HG03025 (cell line): ENCODE data around the gene PRKN.
"Not testable (repeated sequence)": the region's sequence is repeated elsewhere in the genome, so short reads cannot be mapped to it uniquely, and the experiment has no call there.

ENCODE experiments used
- ATAC-seq: cut with Tn5 transposase; IDR thresholded peaks from one replicate; pipeline ENCODE4 v1.9.1; 2021; ENCODE audit warnings: mild to moderate bottlenecking, moderate library complexity; ENCODE audit not compliant: unreplicated experiment, low FRiP score

Gene PRKN

GRCh38 chr6:162680367-162680766 is 47.2 kb downstream of the PRKN start:
- ATAC-seq = no peak

DNA sequence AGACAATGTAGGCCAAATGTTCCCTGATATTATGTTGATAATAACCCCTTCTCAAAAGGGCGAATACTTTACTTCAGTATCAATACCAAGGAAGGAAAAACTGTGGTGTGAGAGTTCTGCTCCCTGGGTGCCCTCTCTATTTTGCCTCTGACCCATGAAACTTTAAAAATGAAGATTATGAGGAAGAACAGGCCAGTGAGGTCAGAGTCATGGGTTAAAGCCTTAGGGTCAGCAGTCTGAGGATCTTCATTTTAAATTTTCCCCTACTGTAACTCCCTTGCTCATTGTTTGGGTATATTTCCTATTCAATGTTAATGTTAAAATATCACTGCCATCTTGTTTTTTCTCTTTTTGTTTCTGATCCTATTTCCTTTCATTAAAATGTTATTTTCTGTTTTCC is 47.9 kb downstream of the PRKN start:
- no peak for ATAC-seq

GRCh38 chr6:162678896-162679295 is 48.7 kb downstream of the PRKN start:
- ATAC-seq = not testable (repeated sequence)

DNA sequence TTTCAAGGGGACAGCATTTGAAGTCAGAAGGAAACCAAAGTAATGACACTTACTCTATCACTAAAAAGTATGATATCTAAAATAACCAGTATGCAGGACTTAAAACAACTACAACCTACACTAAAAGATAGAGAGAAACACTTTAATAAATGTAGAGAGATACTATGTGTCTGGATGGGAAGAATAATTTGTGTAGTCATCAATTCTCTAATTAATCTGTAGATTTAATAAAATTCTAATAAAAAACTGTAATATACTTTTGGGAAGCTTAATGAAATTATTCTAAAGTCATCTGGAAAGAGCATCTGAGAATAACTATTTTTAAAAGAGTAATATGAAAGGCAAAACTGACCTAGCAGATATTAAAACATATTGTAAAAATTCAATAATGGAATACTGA is 52.1 kb downstream of the PRKN start:
- no peak for ATAC-seq

GRCh38 chr6:162674452-162674851 is 53.1 kb downstream of the PRKN start:
- no peak for ATAC-seq

DNA sequence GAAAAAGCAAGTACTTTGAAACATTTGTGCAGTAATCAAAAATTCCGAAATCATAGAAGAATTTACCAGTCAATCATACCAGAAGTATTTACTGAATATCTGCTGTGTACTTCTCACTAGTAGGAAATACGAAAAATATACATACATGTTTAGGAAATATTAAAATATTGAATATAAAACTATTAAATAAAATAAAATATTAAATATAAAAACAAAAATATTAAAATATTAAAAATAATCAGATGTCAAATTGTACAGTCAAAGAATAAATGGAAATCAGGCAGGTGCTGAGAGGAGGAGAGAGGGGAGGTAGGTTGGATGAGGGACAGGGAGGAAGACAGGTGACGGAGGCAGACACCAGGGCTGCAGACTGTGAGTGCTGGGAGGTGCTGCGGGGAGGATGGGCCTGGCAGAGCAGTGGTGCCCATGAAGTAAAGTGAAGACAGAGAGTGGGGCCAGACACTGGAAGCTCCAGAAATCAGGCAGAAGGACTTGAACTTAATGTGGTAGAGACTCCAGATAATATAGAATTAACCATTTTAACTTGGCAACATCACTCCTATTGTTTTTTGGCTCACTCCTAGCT is 55.9 kb downstream of the PRKN start:
- no peak for ATAC-seq

GRCh38 chr6:162670345-162670744 is 57.2 kb downstream of the PRKN start:
- ATAC-seq = no peak

GRCh38 chr6:162666246-162666645 is 61.3 kb downstream of the PRKN start:
- ATAC-seq = no peak

GRCh38 chr6:162653808-162654207 is 73.8 kb downstream of the PRKN start:
- no peak for ATAC-seq

DNA sequence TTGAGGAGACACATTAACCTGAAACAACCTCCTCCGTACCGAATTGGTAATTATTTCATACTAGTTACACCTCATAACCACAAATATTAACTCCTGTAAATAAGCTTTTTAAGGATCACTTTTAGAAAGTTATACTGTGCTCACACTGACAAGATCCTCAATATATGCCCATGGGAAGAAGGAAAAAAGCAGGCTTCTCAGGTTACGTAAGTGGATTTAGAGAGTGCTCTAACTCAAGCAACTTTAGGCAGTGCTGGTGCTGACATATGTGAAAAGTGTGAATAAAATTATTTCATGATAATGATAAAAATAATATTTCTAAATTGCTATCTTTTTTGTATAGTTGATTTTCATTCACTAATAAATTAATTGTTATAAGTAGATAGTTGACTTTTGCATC is 76.1 kb downstream of the PRKN start:
- ATAC-seq = no peak

DNA sequence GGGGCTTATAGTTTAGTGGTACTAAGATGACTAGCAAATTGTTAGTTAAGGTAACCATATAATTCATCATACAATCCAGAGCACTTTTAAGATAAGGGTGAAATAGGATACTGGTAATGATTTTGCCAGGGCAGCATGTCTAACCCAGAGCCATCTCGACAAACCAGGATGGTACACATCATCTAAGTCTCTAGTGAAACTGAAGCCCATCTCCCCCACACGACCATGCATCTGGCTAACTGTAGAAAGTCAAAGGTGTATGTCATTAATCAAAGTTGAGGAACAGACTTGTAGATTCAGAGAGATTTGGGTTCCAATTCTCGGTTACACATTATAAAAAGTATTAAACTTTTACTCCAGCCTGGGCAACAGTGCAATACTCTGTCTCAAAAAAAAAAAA is 78.3 kb downstream of the PRKN start:
- ATAC-seq = no peak

DNA sequence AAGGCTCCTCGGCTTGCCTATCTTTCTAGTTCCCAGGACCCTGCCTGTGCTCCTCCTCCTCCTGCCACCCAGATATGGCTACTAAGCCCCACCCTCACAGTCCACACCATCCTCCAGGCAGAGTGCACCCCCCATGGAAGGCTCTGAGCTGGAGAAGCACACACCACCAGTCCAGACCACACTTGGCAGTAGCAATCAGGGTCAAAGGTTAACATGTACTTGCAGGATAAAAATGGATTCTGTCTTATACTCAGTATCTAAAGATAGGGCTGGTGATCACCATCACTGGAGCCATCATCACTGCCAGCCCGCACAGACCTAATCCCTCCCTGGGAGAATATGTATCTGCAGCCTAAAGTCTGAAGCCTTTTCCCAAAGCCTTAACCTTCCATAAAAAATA is 83.4 kb downstream of the PRKN start:
- ATAC-seq = no peak

DNA sequence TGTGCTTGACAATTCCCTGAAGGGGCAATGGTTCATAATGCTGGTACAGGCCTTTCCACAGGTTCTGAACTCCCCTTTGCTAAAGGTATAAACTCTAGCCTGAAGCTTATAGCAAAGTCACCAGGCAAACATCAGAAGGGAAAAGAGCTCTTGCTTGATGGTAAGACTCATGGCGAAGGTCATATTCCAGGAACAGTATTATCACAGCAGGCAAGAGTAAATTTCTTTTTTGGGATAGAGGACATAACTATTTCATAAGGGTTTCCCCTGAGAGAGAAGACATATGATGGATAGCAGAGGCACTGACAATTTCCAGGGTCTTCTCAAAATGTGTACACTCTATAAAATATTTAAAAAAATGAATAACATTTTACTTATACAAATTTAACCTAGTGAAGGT is 86.8 kb downstream of the PRKN start:
- no peak for ATAC-seq

- ATAC-seq = no peak
Measured at GRCh38 chr6:162639951-162640350, 87.6 kb downstream of the PRKN start.

- ATAC-seq = no peak
Measured at GRCh38 chr6:162638931-162639574, 88.5 kb downstream of the PRKN start.

GRCh38 chr6:162637317-162637716 is 90.2 kb downstream of the PRKN start:
- ATAC-seq = no peak

GRCh38 chr6:162636167-162636566 is 91.4 kb downstream of the PRKN start:
- no peak for ATAC-seq

- ATAC-seq = no peak
Measured at GRCh38 chr6:162631546-162631945, 96.0 kb downstream of the PRKN start.

GRCh38 chr6:162630069-162630468 is 97.5 kb downstream of the PRKN start:
- no peak for ATAC-seq

DNA sequence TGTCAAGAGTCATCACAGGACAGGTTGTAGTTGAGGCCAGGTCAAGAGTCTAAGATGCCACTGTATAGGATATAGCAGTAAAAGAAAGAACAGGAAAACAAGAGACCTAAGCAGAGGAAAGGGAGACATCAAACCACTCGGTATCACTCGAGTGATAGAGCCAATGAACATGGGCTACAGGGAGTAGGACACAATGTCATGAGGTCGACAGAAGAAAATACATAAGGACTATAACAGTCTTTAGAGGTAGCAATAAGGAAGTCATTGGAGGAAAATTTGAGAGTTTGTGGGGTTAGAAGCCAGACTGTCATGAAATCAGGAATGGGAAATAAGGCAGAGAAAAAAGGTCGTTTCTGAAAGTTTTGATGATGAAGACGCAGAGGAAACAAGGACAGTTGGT is 99.7 kb downstream of the PRKN start:
- no peak for ATAC-seq

DNA sequence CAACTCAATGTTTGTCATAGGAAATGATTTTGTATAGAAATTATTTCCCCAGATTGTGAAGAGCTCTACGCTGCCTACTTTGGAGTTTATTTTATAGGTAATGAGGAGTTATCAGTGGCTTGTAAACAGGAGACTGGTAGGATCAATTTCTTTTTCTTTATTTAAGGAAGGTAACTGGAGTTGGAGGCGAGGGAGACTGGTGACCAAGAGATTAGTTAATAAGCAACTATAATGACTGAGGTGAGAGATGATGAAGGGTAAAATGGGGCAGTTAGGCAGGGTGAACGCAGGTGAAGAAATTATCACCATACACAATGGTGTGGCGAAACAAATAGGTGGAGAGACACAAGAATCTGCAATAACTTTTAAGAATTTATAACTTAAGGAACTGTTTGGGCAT is 100.2 kb downstream of the PRKN start:
- no peak for ATAC-seq

DNA sequence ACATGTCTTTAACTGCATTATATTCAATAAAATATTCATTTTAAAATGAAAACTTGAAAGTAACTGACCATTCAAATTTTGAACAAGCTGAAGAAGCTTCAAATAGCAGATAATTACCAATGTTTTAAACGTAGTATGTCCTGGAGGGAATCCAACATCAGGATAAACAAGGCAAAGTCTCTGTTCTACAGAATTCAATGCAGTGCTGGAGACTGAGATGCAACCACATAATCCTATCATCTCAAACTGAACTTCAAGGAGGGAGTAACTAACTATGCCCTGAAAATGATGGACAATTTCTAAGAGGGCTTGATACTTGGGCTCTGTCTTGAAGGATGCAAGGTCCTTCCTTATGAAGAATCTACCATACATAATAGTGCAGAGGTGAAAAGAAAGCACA is 100.7 kb downstream of the PRKN start:
- ATAC-seq = no peak
